Measurements from ENCODE around the gene LY6G5C.

- TF ChIP-seq CTCF (IDR thresholded peaks at IDR 0.05; ENCODE audit: low read length) (no peak), EZH2 (optimal IDR thresholded peaks at IDR 0.05; ENCODE audit: low read depth, low read length) (no peak), EZH2phosphoT487 (IDR thresholded peaks at IDR 0.05; ENCODE audit: low read length) (no peak)
Measured at GRCh38 chr6:31691564-31692108, 10.8 kb upstream of the LY6G5C start.
